CD4-positive, alpha-beta T cell treated with Interleukin-6 for 4 hours (primary cell): ENCODE measurements around the gene PALMD.

Source experiments
- DNase-seq: peaks from one replicate; pipeline ENCODE4 v3.0.0-alpha.2; 2020; ENCODE audit warnings: mixed read lengths

PALMD gene

DNA sequence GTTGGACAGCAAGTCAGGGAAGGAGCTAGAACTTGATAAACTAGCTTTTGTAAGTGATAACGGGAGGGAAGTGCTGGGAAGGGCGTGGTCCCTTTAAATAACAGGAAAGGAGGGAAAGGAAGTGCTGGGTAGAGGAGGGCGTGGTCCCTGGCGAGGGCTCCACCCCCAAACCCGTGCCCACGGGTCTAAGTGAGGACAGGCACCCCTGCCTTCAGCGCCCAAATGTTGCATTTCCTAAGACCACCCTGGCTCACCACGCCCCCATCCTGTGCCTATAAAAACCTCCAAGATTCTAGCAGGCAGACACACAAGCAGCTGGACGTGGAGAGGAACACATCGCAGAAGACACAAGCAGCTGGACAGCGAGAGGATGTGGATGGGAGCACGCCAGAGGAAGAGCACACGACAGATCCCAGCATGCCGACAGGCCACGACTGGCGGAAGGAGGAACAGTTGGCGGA, 58.5 kb downstream of the PALMD start:
- no peak for DNase-seq

- no peak for DNase-seq
Measured at GRCh38 chr1:99705385-99705784, 59.5 kb downstream of the PALMD start.

DNA sequence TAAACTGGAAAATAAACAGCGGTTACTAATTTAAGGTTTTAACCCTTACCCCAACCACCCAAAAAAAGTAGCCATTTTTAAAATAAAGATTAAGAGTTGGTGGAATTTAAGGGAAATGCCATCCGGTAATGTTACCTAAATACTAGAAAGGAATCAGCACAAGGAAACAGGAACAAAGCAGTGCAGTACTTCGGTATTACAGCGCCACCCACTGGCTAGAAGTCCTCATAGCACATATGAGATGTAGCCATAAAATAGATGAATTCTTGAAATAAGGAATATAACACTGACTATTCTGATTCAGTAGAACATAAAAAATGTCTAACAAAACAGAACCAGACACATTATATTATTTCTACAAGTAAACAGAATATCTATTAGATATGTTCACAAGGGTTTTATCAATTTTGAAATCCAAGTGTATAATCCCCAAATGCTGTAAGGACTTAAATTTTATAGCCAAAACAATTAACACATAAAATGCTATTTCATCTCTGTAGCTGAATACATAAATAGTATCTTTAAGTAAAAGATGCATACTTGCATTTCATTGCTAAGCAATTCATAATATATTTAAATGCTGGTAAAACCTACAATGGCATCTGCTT, 61.7 kb downstream of the PALMD start:
- peak; percentile 50 for DNase-seq

DNA sequence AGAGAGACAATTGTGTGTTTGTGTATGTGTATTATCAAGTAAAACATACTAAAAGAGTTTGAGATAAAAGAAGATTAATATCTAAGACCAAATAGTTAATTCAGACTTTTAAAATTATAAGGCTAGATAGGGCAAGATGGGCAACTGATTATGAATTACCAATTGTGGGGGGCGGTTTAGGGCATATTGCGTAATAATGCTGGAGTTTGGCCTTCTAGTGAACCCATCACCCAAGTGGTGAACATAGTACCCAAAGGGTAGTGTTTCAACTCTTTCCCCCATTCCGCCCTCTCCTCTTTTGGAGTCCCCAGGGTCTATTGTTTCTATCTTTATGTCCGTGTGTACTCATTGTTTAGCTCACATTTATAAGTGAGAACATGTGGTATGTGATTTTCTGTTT, 65.1 kb downstream of the PALMD start:
- DNase-seq, result no peak

- DNase-seq, result no peak
Measured at GRCh38 chr1:99713006-99713405, 67.1 kb downstream of the PALMD start.

GRCh38 chr1:99717005-99717404, 71.1 kb downstream of the PALMD start:
- DNase-seq, result no peak

GRCh38 chr1:99723251-99723650, 77.3 kb downstream of the PALMD start:
- no peak for DNase-seq

GRCh38 chr1:99725996-99726395, 80.1 kb downstream of the PALMD start:
- DNase-seq, result no peak

GRCh38 chr1:99726407-99726806, 80.5 kb downstream of the PALMD start:
- no peak for DNase-seq

- no peak for DNase-seq
Measured at GRCh38 chr1:99726818-99727217, 80.9 kb downstream of the PALMD start.

DNA sequence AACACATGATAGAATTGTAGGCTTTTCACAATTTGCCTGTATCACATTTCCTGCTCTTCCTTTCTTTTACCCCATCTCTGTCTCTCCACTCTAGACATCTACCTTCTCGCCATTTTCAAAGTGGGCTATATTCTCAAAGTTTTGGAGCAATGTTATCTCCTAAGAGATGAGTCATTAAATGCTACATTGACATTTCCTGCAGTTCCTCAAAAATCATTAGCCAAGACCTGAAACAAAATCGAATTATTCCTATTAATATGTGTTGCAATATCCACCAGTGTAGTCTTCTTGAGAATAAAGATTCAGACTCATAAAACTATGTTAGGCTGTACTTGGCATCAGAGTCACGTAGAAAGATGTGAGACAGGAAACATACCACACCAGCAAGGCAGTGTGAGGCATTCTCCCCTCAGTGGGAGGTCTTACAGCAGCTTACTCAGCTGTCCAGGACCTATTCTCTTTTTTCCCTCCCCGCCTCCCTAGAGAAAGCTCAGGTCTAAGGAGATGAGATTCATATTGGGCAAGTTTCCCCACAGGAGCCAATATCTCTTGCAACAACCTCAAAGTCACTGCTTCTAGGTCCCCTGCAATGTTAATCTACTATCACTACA, 81.8 kb downstream of the PALMD start:
- no peak for DNase-seq

GRCh38 chr1:99728494-99729235, 82.8 kb downstream of the PALMD start:
- no peak for DNase-seq

DNA sequence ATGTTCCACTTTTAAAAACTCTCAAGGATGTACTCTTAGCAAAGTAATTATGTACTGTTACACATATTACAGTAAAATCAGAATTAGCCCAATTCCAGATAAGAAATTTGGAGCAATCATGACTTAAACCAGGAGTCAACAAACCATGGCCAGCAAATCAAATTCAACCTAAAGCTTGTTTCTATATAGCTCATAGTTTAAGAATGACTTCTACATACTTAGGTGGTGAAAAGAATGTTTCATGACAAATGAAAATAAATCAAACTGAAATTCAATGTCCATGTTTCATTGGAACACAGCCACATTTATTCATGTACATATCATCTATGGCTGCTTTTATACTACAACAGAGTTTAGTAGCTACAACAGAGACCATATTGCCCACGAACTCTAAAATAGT, 85.5 kb downstream of the PALMD start:
- no peak for DNase-seq

DNA sequence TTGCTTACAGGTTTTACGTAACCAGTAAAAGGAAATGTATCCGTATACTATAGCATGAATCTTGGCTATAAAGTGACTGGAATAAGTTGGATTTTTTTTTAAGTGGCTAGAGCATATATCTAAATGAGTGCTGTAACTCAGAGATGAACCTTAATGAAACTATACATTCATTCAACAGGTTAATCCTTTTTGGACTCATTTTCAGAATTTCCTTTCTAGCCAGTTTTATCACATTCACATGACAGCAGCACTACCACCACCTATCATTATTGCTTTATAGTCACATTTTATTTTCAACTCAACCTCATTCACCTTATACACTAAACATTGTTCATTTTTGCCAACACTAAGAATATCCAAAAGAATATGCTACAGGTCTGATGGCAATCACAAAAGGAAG, 89.9 kb downstream of the PALMD start:
- no peak for DNase-seq

DNA sequence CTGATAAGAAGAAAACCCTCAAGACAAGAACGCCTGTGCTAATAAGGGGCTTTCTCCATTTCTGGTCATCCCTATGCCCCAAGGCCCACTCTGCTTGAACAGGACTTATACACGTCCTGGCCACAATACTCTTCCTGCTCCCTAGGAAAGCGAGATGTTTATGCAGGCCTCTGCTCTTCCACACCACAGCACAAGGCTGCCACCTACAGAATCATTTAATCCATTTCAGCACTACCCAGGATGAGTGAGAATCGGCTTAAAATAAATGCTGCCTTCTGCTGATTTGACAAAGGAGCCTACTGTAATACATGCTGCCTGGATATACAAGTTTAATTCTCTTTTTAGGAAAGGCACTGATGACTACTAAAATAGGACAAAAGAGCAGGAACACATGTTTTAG, 91.1 kb downstream of the PALMD start:
- no peak for DNase-seq

GRCh38 chr1:99738858-99739465, 93.0 kb downstream of the PALMD start:
- DNase-seq, result no peak

DNA sequence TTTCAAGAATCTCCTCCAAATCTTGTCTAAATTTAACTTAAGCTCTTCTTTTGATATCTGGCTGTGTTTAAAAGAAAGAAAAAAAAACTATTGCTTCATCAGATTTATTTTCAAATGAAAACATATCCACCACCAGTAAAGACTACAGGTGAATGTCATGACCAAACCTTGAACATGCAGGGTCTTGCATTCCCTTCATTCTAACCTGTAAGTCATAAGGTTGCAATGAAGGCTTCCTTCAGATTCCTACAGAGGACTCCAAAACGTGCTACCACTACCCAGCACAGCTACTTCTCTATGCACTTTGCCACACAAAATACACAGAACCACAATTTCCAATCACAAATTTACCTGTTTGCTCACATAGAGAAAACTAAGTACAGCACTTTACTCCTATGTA, 94.2 kb downstream of the PALMD start:
- no peak for DNase-seq
